Measurements from ENCODE around the gene ARHGAP31.

- TF ChIP-seq CTCF (IDR thresholded peaks at IDR 0.05), result no peak
- no peak for TF ChIP-seq POLR2A (IDR thresholded peaks at IDR 0.05)
Measured at GRCh38 chr3:119457246-119457645, 163.1 kb downstream of the ARHGAP31 start.
